T-cell (primary cell): Measurements from ENCODE around the gene MLXIP. TPM values are rescaled to one million over a fixed set of nuclear protein-coding genes. Genes with fewer than 3 reads are reported as not detected.
A peak's percentile ranks its signal among the peaks of the same experiment; 100 is the strongest.

ENCODE experiments used
- ATAC-seq, 4 experiments: fragments of 200-7000 bp in 3 of 4; fragments of 150-1000 bp in 1 of 4; cut with Tn5 transposase; replicated peaks in 1 of 4; 1 replicate in 3 of 4; 2 replicates in 1 of 4; pipeline ENCODE4 v1.10.0; 2021; ENCODE audit warnings: moderate library complexity in 3 of 4, mild to moderate bottlenecking in 2 of 4, moderate number of reproducible peaks in 1 of 4
- CTCF ChIA-PET, 2 donors: fragments of 300-600 bp; sonication (Branson Sonifier 250); formaldehyde crosslinking; loops; one replicate each; lab custom pipeline; 2022; ENCODE audit warnings: antibody characterized with exemption in 2 of 2; lab: Charles Lee
- POLR2A ChIA-PET, 2 donors: fragments of 300-600 bp; sonication (Branson Sonifier 250); formaldehyde crosslinking; loops; one replicate each; lab custom pipeline; 2022; ENCODE audit warnings: antibody characterized with exemption in 2 of 2; lab: Charles Lee
- DNase-seq, 35 experiments: peaks; one replicate each; pipeline versions ENCODE4 v3.0.0 to v3.0.0-alpha.2; 2013 to 2023
- H3K27ac ChIP-seq: one replicate; pipeline ENCODE4 v1.5.1; 2013; ENCODE audit warnings: low read length
- H3K27me3 ChIP-seq, 2 experiments: replicated peaks in 1 of 2; 1 replicate in 1 of 2; 2 replicates in 1 of 2; pipeline versions ENCODE4 v1.6.1 to v1.7.0; 2013; ENCODE audit warnings: low read length in 1 of 2, mixed read lengths in 1 of 2; ENCODE audit not compliant: control insufficient read depth in 2 of 2, insufficient read depth in 2 of 2; ENCODE audit errors: extremely low read depth in 1 of 2
- H3K36me3 ChIP-seq, 2 donors: 1 replicate in 1 of 2; 2 replicates in 1 of 2; pipeline versions ENCODE4 v1.6.1 to v1.7.0; 2013; ENCODE audit warnings: low read length in 1 of 2; ENCODE audit not compliant: control insufficient read depth in 2 of 2, insufficient read depth in 1 of 2; ENCODE audit errors: extremely low read depth in 1 of 2
- H3K4me1 ChIP-seq, 2 experiments: 1 replicate in 1 of 2; 2 replicates in 1 of 2; pipeline versions ENCODE4 v1.6.1 to v1.7.0; 2013; ENCODE audit warnings: low read length in 2 of 2, mixed read lengths in 1 of 2; ENCODE audit not compliant: insufficient read depth in 2 of 2, control insufficient read depth in 1 of 2; ENCODE audit errors: extremely low read depth in 1 of 2
- H3K4me3 ChIP-seq, 2 donors: 1 replicate in 1 of 2; 2 replicates in 1 of 2; pipeline versions ENCODE4 v1.5.1 to v1.7.0; 2013; ENCODE audit warnings: mild to moderate bottlenecking in 2 of 2, low read length in 1 of 2, moderate library complexity in 1 of 2; ENCODE audit not compliant: control insufficient read depth in 1 of 2; ENCODE audit errors: extremely low read depth in 1 of 2
- H3K9me3 ChIP-seq: 2 replicates; pipeline ENCODE4 v1.7.0; 2013
- H3K27ac Mint-ChIP-seq, 2 donors: one replicate each; pipeline ENCODE4 v1.8.0; 2020 to 2021; ENCODE audit warnings: mild to moderate bottlenecking in 2 of 2, mixed read lengths in 2 of 2
- H3K27me3 Mint-ChIP-seq, 2 donors: one replicate each; pipeline ENCODE4 v1.8.0; 2021 to 2022; ENCODE audit warnings: mixed read lengths in 2 of 2
- H3K36me3 Mint-ChIP-seq: one replicate; pipeline ENCODE4 v1.8.0; 2021; ENCODE audit warnings: mixed read lengths
- H3K4me1 Mint-ChIP-seq, 3 donors: one replicate each; pipeline ENCODE4 v1.8.0; 2020 to 2022; ENCODE audit warnings: mixed read lengths in 3 of 3, mild to moderate bottlenecking in 1 of 3
- H3K4me3 Mint-ChIP-seq, 3 donors: one replicate each; pipeline ENCODE4 v1.8.0; 2020 to 2022; ENCODE audit warnings: mild to moderate bottlenecking in 3 of 3, mixed read lengths in 3 of 3, moderate library complexity in 3 of 3
- H3K9me3 Mint-ChIP-seq, 3 donors: one replicate each; pipeline ENCODE4 v1.8.0; 2020 to 2022; ENCODE audit warnings: mixed read lengths in 3 of 3
- WGBS: methylation state at CpG from one replicate; pipeline ENCODE4 v1.1.5; 2013; ENCODE audit warnings: missing lambda C conversion rate; ENCODE audit not compliant: insufficient coverage; 5-methylcytosine and 5-hydroxymethylcytosine counted together
- total RNA-seq, 35 experiments: library from RNA in 6 of 35; stranded (reverse) in 6 of 35; fragments of 120-200 nt in 1 of 35; gene quantifications; one replicate each; pipeline versions ENCODE4 v1.2.1 to v1.2.4 and lab custom pipeline; 2013 to 2026

MLXIP gene
- total RNA-seq, 5 donors from 2014 or later (not counting 1 experiment from before 2014, with no cell fraction given): 87.9 to 113 (median 98.3) TPM

- peaks cover 19 to 46% of the 10 kb centered on the region in 2 donors for H3K36me3 ChIP-seq
- CTCF ChIA-PET: interaction anchor here in 1 of 2 donors (0.5 kb wide), 1 partner anchor 329 kb away, joined by 6 read pairs; no protein-coding TSS in a partner anchor
- H3K27me3 ChIP-seq: no peaks in the 10 kb centered on the region
- no peaks in the 10 kb centered on the region for H3K9me3 ChIP-seq
- WGBS: 82% methylated on average over 5 of the region's 6 CpGs
- Mint-ChIP-seq H3K9me3 (no peaks in the 10 kb centered on the region), H3K4me3 (no peak overlapping the region), H3K27me3 (no peaks in the 10 kb centered on the region), H3K36me3 (peaks cover 23% of the 10 kb centered on the region), H3K27ac (no peak overlapping the region), H3K4me1 (peaks cover 0 to 2% (median 0%) of the 10 kb centered on the region in 3 donors)
- H3K4me3 ChIP-seq: no peak overlapping the region
- POLR2A ChIA-PET: no interaction called here
- no peak overlapping the region for H3K27ac ChIP-seq
- no peaks in the 10 kb centered on the region for H3K4me1 ChIP-seq
- DNase-seq (no peak), ATAC-seq (no peak)
These were observed 64.3 kb downstream of the MLXIP start for GRCh38 chr12:122142857-122143256.

GRCh38 chr12:122144885-122145284, 66.3 kb downstream of the MLXIP start:
- no peak overlapping the region for H3K27ac ChIP-seq
- peaks cover 16% of the 10 kb centered on the region for H3K36me3 Mint-ChIP-seq
- H3K4me1 ChIP-seq: no peaks in the 10 kb centered on the region
- ChIA-PET POLR2A (interaction anchor here (0.6 to 0.7 kb wide), 2 partner anchors 9 to 928 kb away, joined by 4 to 5 read pairs; no protein-coding TSS in a partner anchor), CTCF (no interaction called here)
- no peak for DNase-seq
- no peaks in the 10 kb centered on the region for H3K9me3 ChIP-seq
- H3K4me3 ChIP-seq: no peak overlapping the region
- no peaks in the 10 kb centered on the region for H3K27me3 Mint-ChIP-seq
- WGBS: 100% methylated on average over 11 of the region's 12 CpGs
- peaks cover 0 to 2% of the 10 kb centered on the region in 2 experiments for H3K27me3 ChIP-seq
- peaks cover 0 to 2% (median 0%) of the 10 kb centered on the region in 3 donors for H3K4me1 Mint-ChIP-seq
- H3K36me3 ChIP-seq: peaks cover 13 to 32% of the 10 kb centered on the region in 2 donors
- H3K4me3 Mint-ChIP-seq: no peak overlapping the region
- no peaks in the 10 kb centered on the region for H3K9me3 Mint-ChIP-seq
- no peak overlapping the region for H3K27ac Mint-ChIP-seq
- ATAC-seq: no peak

- no peaks in the 10 kb centered on the region for H3K9me3 ChIP-seq
- POLR2A ChIA-PET: no interaction called here
- peaks cover 13 to 28% of the 10 kb centered on the region in 2 donors for H3K36me3 ChIP-seq
- H3K4me1 ChIP-seq: no peaks in the 10 kb centered on the region
- ATAC-seq (no peak), DNase-seq (no peak)
- no peak overlapping the region for H3K4me3 ChIP-seq
- H3K27me3 Mint-ChIP-seq: no peaks in the 10 kb centered on the region
- no peak overlapping the region for H3K27ac ChIP-seq
- 93% methylated on average over 15 of the region's 23 CpGs for WGBS
- CTCF ChIA-PET: interaction anchor here in 1 of 2 donors (0.8 kb wide), 1 partner anchor 44 kb away, joined by 3 read pairs; no protein-coding TSS in a partner anchor
- H3K27ac Mint-ChIP-seq: no peak overlapping the region
- H3K36me3 Mint-ChIP-seq: peaks cover 12% of the 10 kb centered on the region
- no peak overlapping the region for H3K4me3 Mint-ChIP-seq
- H3K27me3 ChIP-seq: peaks cover 0 to 2% of the 10 kb centered on the region in 2 experiments
- H3K9me3 Mint-ChIP-seq: no peaks in the 10 kb centered on the region
- peaks cover 0 to 2% (median 0%) of the 10 kb centered on the region in 3 donors for H3K4me1 Mint-ChIP-seq
These were observed 67.2 kb downstream of the MLXIP start for GRCh38 chr12:122145505-122146330.

GRCh38 chr12:122147514-122148290, 69.1 kb downstream of the MLXIP start:
- peaks cover 0 to 2% (median 0%) of the 10 kb centered on the region in 3 donors for H3K4me1 Mint-ChIP-seq
- ATAC-seq (peak in 2 of 4 experiments; percentile 10 to 23), DNase-seq (no peak)
- H3K9me3 ChIP-seq: no peaks in the 10 kb centered on the region
- H3K9me3 Mint-ChIP-seq: no peaks in the 10 kb centered on the region
- H3K27me3 ChIP-seq: peaks cover 0 to 2% of the 10 kb centered on the region in 2 experiments
- H3K4me3 ChIP-seq: no peak overlapping the region
- 92% methylated on average over 16 of the region's 21 CpGs for WGBS
- no peaks in the 10 kb centered on the region for H3K4me1 ChIP-seq
- H3K4me3 Mint-ChIP-seq: no peak overlapping the region
- no peaks in the 10 kb centered on the region for H3K27me3 Mint-ChIP-seq
- POLR2A ChIA-PET: no interaction called here
- H3K36me3 Mint-ChIP-seq: peaks cover 5% of the 10 kb centered on the region
- no peak overlapping the region for H3K27ac ChIP-seq
- no peak overlapping the region for H3K27ac Mint-ChIP-seq
- H3K36me3 ChIP-seq: peaks cover 5 to 8% of the 10 kb centered on the region in 2 donors
- CTCF ChIA-PET: no interaction called here

GRCh38 chr12:122148657-122149056, 70.1 kb downstream of the MLXIP start:
- H3K4me3 Mint-ChIP-seq: no peak overlapping the region
- peaks cover 0 to 2% (median 0%) of the 10 kb centered on the region in 3 donors for H3K4me1 Mint-ChIP-seq
- WGBS: 81% methylated on average over 5 of the region's 6 CpGs
- Histone ChIP-seq H3K4me1 (no peaks in the 10 kb centered on the region), H3K4me3 (no peak overlapping the region), H3K27ac (no peak overlapping the region), H3K36me3 (peaks cover 0 to 5% of the 10 kb centered on the region in 2 donors), H3K9me3 (no peaks in the 10 kb centered on the region), H3K27me3 (peaks cover 0 to 2% of the 10 kb centered on the region in 2 experiments)
- H3K27ac Mint-ChIP-seq: no peak overlapping the region
- no peak for DNase-seq
- H3K9me3 Mint-ChIP-seq: no peaks in the 10 kb centered on the region
- no peaks in the 10 kb centered on the region for H3K27me3 Mint-ChIP-seq
- peaks cover 4% of the 10 kb centered on the region for H3K36me3 Mint-ChIP-seq
- ChIA-PET POLR2A (interaction anchor here in 1 of 2 donors (0.6 kb wide), 1 partner anchor 166 kb away, joined by 3 read pairs; no protein-coding TSS in a partner anchor), CTCF (interaction anchor here in 1 of 2 donors (1.0 kb wide), 1 partner anchor 10 kb away, joined by 3 read pairs; no protein-coding TSS in a partner anchor)
- ATAC-seq: no peak

- Mint-ChIP-seq H3K9me3 (no peaks in the 10 kb centered on the region), H3K4me1 (peaks cover 0 to 2% (median 0%) of the 10 kb centered on the region in 3 donors), H3K36me3 (no peaks in the 10 kb centered on the region), H3K27ac (no peak overlapping the region), H3K4me3 (no peak overlapping the region), H3K27me3 (no peaks in the 10 kb centered on the region)
- H3K27me3 ChIP-seq: peaks cover 0 to 2% of the 10 kb centered on the region in 2 experiments
- H3K4me3 ChIP-seq: no peak overlapping the region
- no peak for DNase-seq
- no CpG with 5 or more reads among the region's 8 CpGs for WGBS
- ChIA-PET CTCF (interaction anchor here in 1 of 2 donors (0.6 kb wide), 1 partner anchor 198 kb away, joined by 3 read pairs; no protein-coding TSS in a partner anchor), POLR2A (no interaction called here)
- H3K9me3 ChIP-seq: no peaks in the 10 kb centered on the region
- ATAC-seq: no peak
- no peak overlapping the region for H3K27ac ChIP-seq
- no peaks in the 10 kb centered on the region for H3K4me1 ChIP-seq
- H3K36me3 ChIP-seq: peaks cover 0 to 2% of the 10 kb centered on the region in 2 donors
These were observed 71.6 kb downstream of the MLXIP start for GRCh38 chr12:122150127-122150681.
